Keratinocyte (primary cell): ENCODE measurements around the gene PRM1. TPM values are rescaled to one million over a fixed set of nuclear protein-coding genes. Genes with fewer than 3 reads are reported as not detected.

Experiments used
- DNase-seq: peaks from one replicate; pipeline ENCODE4 v3.0.0-alpha.2; 2011; ENCODE audit warnings: low read depth, missing footprints, low spot score
- FAIRE-seq: peaks from 2 replicates; lab custom pipeline; 2011; peaks lifted over from hg19 to GRCh38; lab: Jason Lieb, UNC
- H2AFZ ChIP-seq: 2 replicates; pipeline ENCODE4 v1.6.0; 2012; ENCODE audit warnings: low read length, control low read depth, inconsistent platforms; ENCODE audit not compliant: control insufficient read depth
- H3K27ac ChIP-seq: 2 replicates; pipeline ENCODE4 v1.5.1; 2011; ENCODE audit warnings: low read length; ENCODE audit not compliant: control insufficient read depth, insufficient read depth
- H3K27me3 ChIP-seq: 3 replicates; pipeline ENCODE4 v1.6.0; 2011; ENCODE audit warnings: low read length; ENCODE audit not compliant: control insufficient read depth, insufficient read depth; ENCODE audit errors: extremely low read depth
- H3K36me3 ChIP-seq, 2 experiments: 2 replicates in 1 of 2; 3 replicates in 1 of 2; pipeline ENCODE4 v1.5.1; 2011; ENCODE audit warnings: low read length in 2 of 2, mild to moderate bottlenecking in 1 of 2; ENCODE audit not compliant: control insufficient read depth in 2 of 2, insufficient read depth in 2 of 2; ENCODE audit errors: extremely low read depth in 1 of 2
- H3K4me1 ChIP-seq: 3 replicates; pipeline ENCODE4 v1.5.1; 2011; ENCODE audit warnings: low read length; ENCODE audit not compliant: control insufficient read depth, insufficient read depth; ENCODE audit errors: extremely low read depth
- H3K4me2 ChIP-seq: 3 replicates; pipeline ENCODE4 v1.6.0; 2011; ENCODE audit warnings: low read depth, low read length; ENCODE audit not compliant: control insufficient read depth, insufficient read depth; ENCODE audit errors: extremely low read depth
- H3K4me3 ChIP-seq, 3 experiments: fragments of 200-600 bp in 1 of 3; sonication (generic) in 1 of 3; 2 replicates in 2 of 3; 3 replicates in 1 of 3; pipeline ENCODE4 v1.5.1; 2011 to 2016; ENCODE audit warnings: low read length in 3 of 3, mild to moderate bottlenecking in 3 of 3, control low read depth in 2 of 3, inconsistent platforms in 1 of 3, low read depth in 1 of 3, mixed read lengths in 1 of 3, mixed run types in 1 of 3, moderate library complexity in 1 of 3; ENCODE audit not compliant: control insufficient read depth in 2 of 3, insufficient read depth in 2 of 3; ENCODE audit errors: extremely low read depth in 1 of 3
- H3K79me2 ChIP-seq: 2 replicates; pipeline ENCODE4 v1.6.0; 2012; ENCODE audit warnings: low read length; ENCODE audit not compliant: control insufficient read depth, insufficient read depth
- H3K9ac ChIP-seq: 3 replicates; pipeline ENCODE4 v1.6.0; 2011; ENCODE audit warnings: low read length; ENCODE audit not compliant: control insufficient read depth, insufficient read depth; ENCODE audit errors: extremely low read depth
- H3K9me1 ChIP-seq: 3 replicates; pipeline ENCODE4 v1.6.0; 2011; ENCODE audit warnings: low read length; ENCODE audit not compliant: control insufficient read depth, insufficient read depth; ENCODE audit errors: extremely low read depth
- H3K9me3 ChIP-seq: 2 replicates; pipeline ENCODE4 v1.5.1; 2012; ENCODE audit warnings: low read depth, low read length; ENCODE audit not compliant: control insufficient read depth
- H4K20me1 ChIP-seq: 3 replicates; pipeline ENCODE4 v1.6.0; 2011; ENCODE audit warnings: low read length; ENCODE audit not compliant: control insufficient read depth, insufficient read depth; ENCODE audit errors: extremely low read depth
- CTCF ChIP-seq, 3 experiments: IDR thresholded peaks in 1 of 3; conservative IDR thresholded peaks in 1 of 3; optimal IDR thresholded peaks in 1 of 3; 2 replicates in 2 of 3; 3 replicates in 1 of 3; pipeline versions ENCODE3 to v1.5.1; 2011; ENCODE audit warnings: low read length in 3 of 3, mild to moderate bottlenecking in 3 of 3, moderate library complexity in 2 of 3, control low read depth in 1 of 3, inconsistent platforms in 1 of 3; ENCODE audit not compliant: insufficient read depth in 2 of 3; ENCODE audit errors: extremely low read depth in 1 of 3
- EZH2 ChIP-seq: IDR thresholded peaks from one replicate; pipeline ENCODE4 v1.6.1; 2012; ENCODE audit warnings: inconsistent platforms, mild to moderate bottlenecking, low read length, moderate library complexity
- dilution Hi-C: fragments of 300-500 bp; cut with MboI; formaldehyde crosslinking; loops from one replicate; pipeline ENCODE4 v1.7.0; 2020; ENCODE audit warnings: low sequenced_read_pairs; ENCODE audit not compliant: extremely low pct_ligation_motif_present
- polyA plus RNA-seq, 5 experiments: library from polyadenylated mRNA; depleted of rRNA in 3 of 5; stranded (reverse) in 3 of 5; stranded (forward) in 1 of 5; unstranded in 1 of 5; fragments of >200 nt; gene quantifications; 1 replicate in 1 of 5; 2 replicates in 3 of 5; 3 replicates in 1 of 5; pipeline versions ENCODE4 v1.2.1 to v1.2.3, GENCODE V29; 2011 to 2012; ENCODE audit warnings: missing spikeins in 2 of 5, low read depth in 1 of 5, low replicate concordance in 1 of 5

PRM1 gene
- polyA plus RNA-seq, 1 donor (not counting 4 experiments of a cell fraction or from before 2014, with no cell fraction given), result not detected

GRCh38 chr16:11276143-11276895 lies 4.8 kb downstream of the PRM1 start, which contains the start of gene PRM2:
Gene PRM2, minus strand, starts transcription at chr16:11276480. Its CDS starts 110 bp downstream, at chr16:11276370.
- Histone ChIP-seq H3K36me3 (no peaks in the 10 kb centered on the region), H3K27ac (no peak within 1 kb of the TSS), H3K4me2 (no peak within 1 kb of the TSS), H2AFZ (no peak within 1 kb of the TSS), H3K4me1 (peaks cover 5% of the 10 kb centered on the region), H4K20me1 (no peaks in the 10 kb centered on the region), H3K9ac (no peak within 1 kb of the TSS), H3K4me3 (no peak within 1 kb of the TSS), H3K9me3 (no peaks in the 10 kb centered on the region), H3K9me1 (no peaks in the 10 kb centered on the region), H3K79me2 (no peaks in the 10 kb centered on the region), H3K27me3 (peaks cover 3% of the 10 kb centered on the region)
- no peak for FAIRE-seq
- no peak for DNase-seq
- dilution Hi-C loops, result no loop called here
- no peak for TF ChIP-seq EZH2
- no peak for TF ChIP-seq CTCF (optimal IDR thresholded peaks at IDR 0.05 in 1 of 3, IDR thresholded peaks at IDR 0.05 in 1 of 3, conservative IDR thresholded peaks at IDR 0.05 in 1 of 3; ENCODE audit: extremely low read depth in 1 of 3, insufficient read depth in 2 of 3, low read length in 3 of 3)

- dilution Hi-C loops, result no loop called here
- FAIRE-seq, result no peak
- Histone ChIP-seq H4K20me1 (no peaks in the 10 kb centered on the region), H3K36me3 (no peaks in the 10 kb centered on the region), H3K9me3 (no peaks in the 10 kb centered on the region), H3K4me2 (no peak overlapping the region), H2AFZ (no peak overlapping the region), H3K27ac (no peak overlapping the region), H3K9ac (no peak overlapping the region), H3K4me3 (no peak overlapping the region), H3K4me1 (peaks cover 5% of the 10 kb centered on the region), H3K9me1 (no peaks in the 10 kb centered on the region), H3K79me2 (no peaks in the 10 kb centered on the region), H3K27me3 (peaks cover 2% of the 10 kb centered on the region)
- TF ChIP-seq EZH2 (no peak), CTCF (optimal IDR thresholded peaks at IDR 0.05 in 1 of 3, IDR thresholded peaks at IDR 0.05 in 1 of 3, conservative IDR thresholded peaks at IDR 0.05 in 1 of 3; ENCODE audit: extremely low read depth in 1 of 3, insufficient read depth in 2 of 3, low read length in 3 of 3) (no peak)
- no peak for DNase-seq
Observed at GRCh38 chr16:11274964-11275363, 6.2 kb downstream of the PRM1 start.
